Measurements from ENCODE around the gene TNFAIP2.

DNA sequence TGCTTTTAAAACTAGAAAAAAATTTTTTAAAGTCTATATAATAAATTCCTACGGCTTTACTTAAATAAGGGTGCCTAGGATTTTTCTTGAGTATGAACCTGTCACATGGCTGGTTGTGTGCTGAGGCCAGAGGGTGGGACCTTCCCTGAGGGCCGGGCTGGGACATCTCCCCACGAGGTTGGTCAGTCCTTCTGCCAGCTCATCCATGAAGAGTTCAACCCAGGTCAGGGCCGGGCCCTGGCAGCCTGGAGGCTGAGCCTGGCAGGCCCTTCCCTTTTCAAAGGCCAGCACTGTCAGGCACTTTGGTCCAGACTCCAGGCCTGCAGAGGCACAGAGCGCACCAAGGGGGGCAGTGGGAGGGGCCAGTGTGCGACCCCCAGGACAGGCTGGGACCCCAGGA lies 31.7 kb downstream of the TNFAIP2 start:
- TF ChIP-seq, protein P1, sequence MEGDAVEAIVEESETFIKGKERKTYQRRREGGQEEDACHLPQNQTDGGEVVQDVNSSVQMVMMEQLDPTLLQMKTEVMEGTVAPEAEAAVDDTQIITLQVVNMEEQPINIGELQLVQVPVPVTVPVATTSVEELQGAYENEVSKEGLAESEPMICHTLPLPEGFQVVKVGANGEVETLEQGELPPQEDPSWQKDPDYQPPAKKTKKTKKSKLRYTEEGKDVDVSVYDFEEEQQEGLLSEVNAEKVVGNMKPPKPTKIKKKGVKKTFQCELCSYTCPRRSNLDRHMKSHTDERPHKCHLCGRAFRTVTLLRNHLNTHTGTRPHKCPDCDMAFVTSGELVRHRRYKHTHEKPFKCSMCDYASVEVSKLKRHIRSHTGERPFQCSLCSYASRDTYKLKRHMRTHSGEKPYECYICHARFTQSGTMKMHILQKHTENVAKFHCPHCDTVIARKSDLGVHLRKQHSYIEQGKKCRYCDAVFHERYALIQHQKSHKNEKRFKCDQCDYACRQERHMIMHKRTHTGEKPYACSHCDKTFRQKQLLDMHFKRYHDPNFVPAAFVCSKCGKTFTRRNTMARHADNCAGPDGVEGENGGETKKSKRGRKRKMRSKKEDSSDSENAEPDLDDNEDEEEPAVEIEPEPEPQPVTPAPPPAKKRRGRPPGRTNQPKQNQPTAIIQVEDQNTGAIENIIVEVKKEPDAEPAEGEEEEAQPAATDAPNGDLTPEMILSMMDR (IDR thresholded peaks at IDR 0.05; ENCODE audit: insufficient read depth, low read length, poor library complexity, severe bottlenecking) = no peak
- TF ChIP-seq EZH2phosphoT487 (conservative IDR thresholded peaks at IDR 0.05; ENCODE audit: low read length) = no peak

Data from SU-DHL-6 (cell line).